Measurements from ENCODE around the gene GPN1.
"Not testable (repeated sequence)": the region's sequence is repeated elsewhere in the genome, so short reads cannot be mapped to it uniquely, and the experiment has no call there.

Gene GPN1

GRCh38 chr2:27628767-27629709 lies at the start of gene GPN1, which contains the start of gene CCDC121:
Gene GPN1 (plus strand): TSS chr2:27629050. CDS start chr2:27629059, 9 bp downstream.
Gene CCDC121 (minus strand): TSS chr2:27629012. CDS start chr2:27627799, 1,213 bp downstream.
- H3K4me3 ChIP-seq (ENCODE audit: low read depth, low read length) = peak within 1 kb of the TSS; percentile 93
- DNase-seq (ENCODE audit: low read depth) = peak; percentile 83

- H3K4me3 ChIP-seq (ENCODE audit: low read depth, low read length) = no peak overlapping the region
- no peak for DNase-seq (ENCODE audit: low read depth)
Measured at GRCh38 chr2:27581417-27582128, 47.3 kb upstream of the GPN1 start.

GRCh38 chr2:27582129-27582694 lies 46.6 kb upstream of the GPN1 start:
- no peak for DNase-seq (ENCODE audit: low read depth)
- peak overlapping the region; percentile 55 for H3K4me3 ChIP-seq (ENCODE audit: low read depth, low read length)

GRCh38 chr2:27582695-27583389 lies 46.0 kb upstream of the GPN1 start, which contains the start of gene ZNF512:
Gene ZNF512 (plus strand): TSS chr2:27583042. CDS start chr2:27583113, 71 bp downstream.
- peak within 1 kb of the TSS; percentile 55 for H3K4me3 ChIP-seq (ENCODE audit: low read depth, low read length)
- DNase-seq (ENCODE audit: low read depth) = peak; percentile 58

- DNase-seq (ENCODE audit: low read depth) = no peak
- H3K4me3 ChIP-seq (ENCODE audit: low read depth, low read length) = peak overlapping the region; percentile 55
Measured at GRCh38 chr2:27583390-27583915, 45.4 kb upstream of the GPN1 start.

- no peak overlapping the region for H3K4me3 ChIP-seq (ENCODE audit: low read depth, low read length)
- DNase-seq (ENCODE audit: low read depth) = no peak
Measured at GRCh38 chr2:27584597-27584996, 44.3 kb upstream of the GPN1 start.

GRCh38 chr2:27587025-27587424 lies 41.8 kb upstream of the GPN1 start:
- DNase-seq (ENCODE audit: low read depth) = no peak
- no peak overlapping the region for H3K4me3 ChIP-seq (ENCODE audit: low read depth, low read length)

GRCh38 chr2:27588308-27588707 lies 40.5 kb upstream of the GPN1 start:
- H3K4me3 ChIP-seq (ENCODE audit: low read depth, low read length) = no peak overlapping the region
- DNase-seq (ENCODE audit: low read depth) = no peak

GRCh38 chr2:27591745-27592144 lies 37.1 kb upstream of the GPN1 start:
- H3K4me3 ChIP-seq (ENCODE audit: low read depth, low read length) = no peak overlapping the region
- DNase-seq (ENCODE audit: low read depth) = no peak

GRCh38 chr2:27593240-27593639 lies 35.6 kb upstream of the GPN1 start:
- DNase-seq (ENCODE audit: low read depth) = no peak
- H3K4me3 ChIP-seq (ENCODE audit: low read depth, low read length) = no peak overlapping the region

- not testable (repeated sequence) for H3K4me3 ChIP-seq (ENCODE audit: low read depth, low read length); DNase-seq (ENCODE audit: low read depth)
Measured at GRCh38 chr2:27594020-27594703, 34.7 kb upstream of the GPN1 start.

GRCh38 chr2:27595412-27595811 lies 33.4 kb upstream of the GPN1 start:
- DNase-seq (ENCODE audit: low read depth) = not testable (repeated sequence)

GRCh38 chr2:27596627-27597026 lies 32.2 kb upstream of the GPN1 start:
- no peak overlapping the region for H3K4me3 ChIP-seq (ENCODE audit: low read depth, low read length)
- no peak for DNase-seq (ENCODE audit: low read depth)

More at GRCh38 chr2:27595412-27595811, 33.4 kb upstream of the GPN1 start:
- H3K4me3 ChIP-seq (ENCODE audit: low read depth, low read length) = not testable (repeated sequence)

GRCh38 chr2:27606611-27607010 lies 22.2 kb upstream of the GPN1 start:
- peak; percentile 28 for DNase-seq (ENCODE audit: low read depth)
- no peak overlapping the region for H3K4me3 ChIP-seq (ENCODE audit: low read depth, low read length)

GRCh38 chr2:27613985-27614384 lies 14.9 kb upstream of the GPN1 start:
- no peak for DNase-seq (ENCODE audit: low read depth)

GRCh38 chr2:27615316-27615715 lies 13.5 kb upstream of the GPN1 start:
- no peak overlapping the region for H3K4me3 ChIP-seq (ENCODE audit: low read depth, low read length)
- no peak for DNase-seq (ENCODE audit: low read depth)

More at GRCh38 chr2:27613985-27614384, 14.9 kb upstream of the GPN1 start:
- no peak overlapping the region for H3K4me3 ChIP-seq (ENCODE audit: low read depth, low read length)

- DNase-seq (ENCODE audit: low read depth) = no peak
Measured at GRCh38 chr2:27621524-27621923, 7.3 kb upstream of the GPN1 start.

GRCh38 chr2:27622921-27623384 lies 5.9 kb upstream of the GPN1 start:
- no peak overlapping the region for H3K4me3 ChIP-seq (ENCODE audit: low read depth, low read length)
- DNase-seq (ENCODE audit: low read depth) = peak; percentile 70

More at GRCh38 chr2:27621524-27621923, 7.3 kb upstream of the GPN1 start:
- H3K4me3 ChIP-seq (ENCODE audit: low read depth, low read length) = no peak overlapping the region
